CD4-positive, alpha-beta T cell treated with Interleukin-6 at 100 ng/mL for 8 hours (primary cell): ENCODE measurements around the gene RBM10.

Experiments
- DNase-seq: peaks from one replicate; pipeline ENCODE4 v3.0.0-alpha.2; 2020; ENCODE audit warnings: mixed read lengths, low spot score

The RBM10 gene

GRCh38 chrX:47235691-47236103 lies 90.7 kb downstream of the RBM10 start:
- DNase-seq, result no peak
